Measurements from ENCODE around the gene ZNF221. TPM values are rescaled to one million over a fixed set of nuclear protein-coding genes. Genes with fewer than 3 reads are reported as not detected.

Gene ZNF221
- total RNA-seq, 2 donors from 2014 or later: 1.4 to 2.1 TPM

Other genes starting within 250 kb of the ZNF221 start
- not detected for gene IRGC, start 235.2 kb upstream of the ZNF221 start, total RNA-seq
- 10 to 100 TPM; 25.4 to 40.3 TPM for gene SMG9, start 196.3 kb upstream of the ZNF221 start, total RNA-seq
- 10 to 100 TPM; 21.2 to 45.6 TPM for gene KCNN4, start 170.3 kb upstream of the ZNF221 start, total RNA-seq
- gene LYPD5, start 148.8 kb upstream of the ZNF221 start, total RNA-seq: 1 to 10 TPM in 1 of 2 donors, under 1 TPM in 1; 0.70 to 3.5 TPM
- gene ZNF283, start 123.9 kb upstream of the ZNF221 start, total RNA-seq: 10 to 100 TPM in 1 of 2 donors, 1 to 10 TPM in 1; 8.1 to 11.5 TPM
- gene ZNF404, start 67.3 kb upstream of the ZNF221 start, total RNA-seq: 1 to 10 TPM in 1 of 2 donors, under 1 TPM in 1; 0.92 to 1.3 TPM
- 1 to 10 TPM; 8.9 to 9.2 TPM for gene ZNF45, start 15.9 kb upstream of the ZNF221 start, total RNA-seq
- gene ZNF155, start 33.0 kb downstream of the ZNF221 start, total RNA-seq: 1 to 10 TPM; 6.9 to 7.1 TPM
- 1 to 10 TPM; 3.3 to 3.9 TPM for gene ZNF230, start 51.7 kb downstream of the ZNF221 start, total RNA-seq
- gene ZNF222, start 74.2 kb downstream of the ZNF221 start, total RNA-seq: 1 to 10 TPM; 1.8 to 2.7 TPM
- 1 to 10 TPM; 5.0 to 8.4 TPM for gene ZNF223, start 100.8 kb downstream of the ZNF221 start, total RNA-seq
- 1 to 10 TPM; 1.6 to 2.1 TPM for gene ZNF284, start 120.9 kb downstream of the ZNF221 start, total RNA-seq
- 10 to 100 TPM; 22.3 to 25.8 TPM for gene ZNF224, start 143.1 kb downstream of the ZNF221 start, total RNA-seq
- gene ZNF225, start 162.2 kb downstream of the ZNF221 start, total RNA-seq: 1 to 10 TPM; 3.7 to 3.9 TPM
- 1 to 10 TPM; 7.6 to 7.7 TPM for gene ZNF234, start 190.3 kb downstream of the ZNF221 start, total RNA-seq
- gene ZNF226, start 213.9 kb downstream of the ZNF221 start, total RNA-seq: 10 to 100 TPM; 16.1 to 20.3 TPM